Measurements from ENCODE around the gene SERAC1. TPM values are rescaled to one million over a fixed set of nuclear protein-coding genes. Genes with fewer than 3 reads are reported as not detected.

Gene SERAC1
- total RNA-seq, 6 experiments from 2014 or later, result 5.2 to 7.0 (median 6.1) TPM

DNA sequence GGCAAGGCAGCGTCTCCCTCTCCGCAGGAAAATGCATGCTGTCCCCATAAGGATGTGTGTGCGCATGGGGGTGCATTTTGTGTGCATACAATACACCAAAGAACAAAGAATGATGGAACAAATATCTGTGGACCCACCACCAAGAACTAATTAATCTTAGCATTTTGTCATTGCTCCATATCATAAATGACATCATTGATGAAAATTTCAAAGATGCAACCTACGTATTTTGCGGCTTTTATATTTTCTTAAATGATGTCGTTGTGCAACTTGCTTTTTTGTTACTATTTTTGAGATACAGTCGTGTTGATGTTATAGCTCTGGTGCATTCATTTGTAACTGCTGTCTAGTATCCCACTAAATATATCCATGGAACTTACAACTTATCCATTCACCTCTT lies 89.7 kb downstream of the SERAC1 start:
- no peak for DNase-seq
- Mint-ChIP-seq H3K36me3 (ENCODE audit: low read depth) (peaks cover 44% of the 10 kb centered on the region), H3K4me3 (no peak overlapping the region), H3K4me1 (ENCODE audit: low read depth) (peaks cover 5% of the 10 kb centered on the region), H3K9me3 (no peaks in the 10 kb centered on the region), H3K27me3 (ENCODE audit: insufficient read depth) (peaks cover 1% of the 10 kb centered on the region; the same call in 1 of the 2 replicates), H3K27ac (no peak overlapping the region)
- TF ChIP-seq, protein P1, sequence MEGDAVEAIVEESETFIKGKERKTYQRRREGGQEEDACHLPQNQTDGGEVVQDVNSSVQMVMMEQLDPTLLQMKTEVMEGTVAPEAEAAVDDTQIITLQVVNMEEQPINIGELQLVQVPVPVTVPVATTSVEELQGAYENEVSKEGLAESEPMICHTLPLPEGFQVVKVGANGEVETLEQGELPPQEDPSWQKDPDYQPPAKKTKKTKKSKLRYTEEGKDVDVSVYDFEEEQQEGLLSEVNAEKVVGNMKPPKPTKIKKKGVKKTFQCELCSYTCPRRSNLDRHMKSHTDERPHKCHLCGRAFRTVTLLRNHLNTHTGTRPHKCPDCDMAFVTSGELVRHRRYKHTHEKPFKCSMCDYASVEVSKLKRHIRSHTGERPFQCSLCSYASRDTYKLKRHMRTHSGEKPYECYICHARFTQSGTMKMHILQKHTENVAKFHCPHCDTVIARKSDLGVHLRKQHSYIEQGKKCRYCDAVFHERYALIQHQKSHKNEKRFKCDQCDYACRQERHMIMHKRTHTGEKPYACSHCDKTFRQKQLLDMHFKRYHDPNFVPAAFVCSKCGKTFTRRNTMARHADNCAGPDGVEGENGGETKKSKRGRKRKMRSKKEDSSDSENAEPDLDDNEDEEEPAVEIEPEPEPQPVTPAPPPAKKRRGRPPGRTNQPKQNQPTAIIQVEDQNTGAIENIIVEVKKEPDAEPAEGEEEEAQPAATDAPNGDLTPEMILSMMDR (IDR thresholded peaks at IDR 0.05), result no peak

DNA sequence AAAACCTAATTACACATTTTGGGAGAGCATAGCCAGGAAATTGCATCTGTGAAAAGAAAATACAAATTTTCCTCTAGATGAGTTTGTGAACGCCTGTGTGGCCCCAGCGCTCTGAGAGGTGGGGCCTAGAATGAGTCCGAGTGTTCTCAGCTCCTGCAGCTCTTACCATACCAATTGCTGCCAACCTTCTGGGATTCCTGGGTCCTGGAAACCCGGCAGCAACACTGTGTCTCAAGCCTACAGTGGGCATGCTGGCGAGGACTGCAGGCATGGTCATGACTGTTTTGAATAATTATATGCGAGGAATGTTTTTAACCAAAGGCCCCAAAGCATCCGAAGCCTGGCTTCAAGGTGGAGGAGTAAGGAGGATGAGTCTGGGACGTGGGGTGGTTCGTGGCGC lies 90.4 kb downstream of the SERAC1 start:
- no peak overlapping the region for H3K27ac Mint-ChIP-seq
- no peak for DNase-seq
- H3K4me1 Mint-ChIP-seq (ENCODE audit: low read depth), result no peaks in the 10 kb centered on the region
- peaks cover 38% of the 10 kb centered on the region for H3K36me3 Mint-ChIP-seq (ENCODE audit: low read depth)
- no peak overlapping the region for H3K4me3 Mint-ChIP-seq
- no peaks in the 10 kb centered on the region for H3K9me3 Mint-ChIP-seq
- TF ChIP-seq, protein P1 (IDR thresholded peaks at IDR 0.05), result no peak
- no peaks in the 10 kb centered on the region for H3K27me3 Mint-ChIP-seq (ENCODE audit: insufficient read depth)

DNA sequence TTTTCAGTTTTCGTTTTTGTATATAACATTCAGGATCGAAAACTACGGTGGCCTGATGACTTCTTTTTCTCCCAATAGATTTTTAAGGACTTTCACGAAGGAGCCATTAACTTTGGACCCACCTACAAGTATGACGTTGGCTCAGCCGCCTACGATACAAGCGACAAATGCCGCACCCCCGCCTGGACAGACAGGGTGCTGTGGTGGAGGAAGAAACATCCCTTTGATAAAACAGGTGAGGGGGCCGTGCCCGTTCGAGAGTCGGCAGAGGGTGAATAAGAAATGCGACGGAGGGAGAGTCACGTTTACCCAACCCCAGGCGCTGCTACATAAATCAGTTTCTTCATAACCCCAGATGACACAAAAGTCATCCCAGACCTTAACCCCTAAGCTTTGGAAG lies 91.5 kb downstream of the SERAC1 start:
- no peaks in the 10 kb centered on the region for H3K9me3 Mint-ChIP-seq
- H3K36me3 Mint-ChIP-seq (ENCODE audit: low read depth), result peaks cover 36% of the 10 kb centered on the region
- no peak overlapping the region for H3K4me3 Mint-ChIP-seq
- no peaks in the 10 kb centered on the region for H3K27me3 Mint-ChIP-seq (ENCODE audit: insufficient read depth)
- no peak for DNase-seq
- TF ChIP-seq, protein P1 (IDR thresholded peaks at IDR 0.05), result no peak
- H3K27ac Mint-ChIP-seq, result no peak overlapping the region
- H3K4me1 Mint-ChIP-seq (ENCODE audit: low read depth), result peaks cover 10% of the 10 kb centered on the region

DNA sequence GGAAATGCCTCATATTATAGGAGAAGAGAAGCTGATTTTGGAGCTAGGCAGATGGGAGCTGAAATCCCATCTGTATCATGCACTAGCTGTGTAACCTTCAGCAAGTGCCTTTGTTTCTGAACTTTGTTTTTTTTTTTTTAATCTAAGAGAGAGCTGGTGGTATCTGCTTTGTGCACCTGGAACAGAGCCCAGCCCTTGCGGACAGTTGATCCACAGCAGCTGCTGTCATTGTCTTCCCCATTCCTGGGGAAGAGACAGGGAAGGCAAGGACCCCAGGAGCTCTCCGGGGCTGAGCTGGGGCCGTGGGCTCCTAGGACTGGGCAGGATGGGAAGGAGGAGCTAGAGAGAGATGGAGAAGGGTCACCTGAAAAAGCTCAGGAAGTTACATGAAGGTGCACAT lies 94.3 kb downstream of the SERAC1 start:
- Mint-ChIP-seq H3K27ac (no peak overlapping the region; the same call in 1 of the 2 replicates), H3K4me1 (ENCODE audit: low read depth) (peaks cover 34% of the 10 kb centered on the region), H3K9me3 (no peaks in the 10 kb centered on the region), H3K4me3 (no peak overlapping the region), H3K36me3 (ENCODE audit: low read depth) (peaks cover 40% of the 10 kb centered on the region), H3K27me3 (ENCODE audit: insufficient read depth) (no peaks in the 10 kb centered on the region; the same call in 1 of the 2 replicates)
- TF ChIP-seq, protein P1 (IDR thresholded peaks at IDR 0.05), result no peak
- no peak for DNase-seq

DNA sequence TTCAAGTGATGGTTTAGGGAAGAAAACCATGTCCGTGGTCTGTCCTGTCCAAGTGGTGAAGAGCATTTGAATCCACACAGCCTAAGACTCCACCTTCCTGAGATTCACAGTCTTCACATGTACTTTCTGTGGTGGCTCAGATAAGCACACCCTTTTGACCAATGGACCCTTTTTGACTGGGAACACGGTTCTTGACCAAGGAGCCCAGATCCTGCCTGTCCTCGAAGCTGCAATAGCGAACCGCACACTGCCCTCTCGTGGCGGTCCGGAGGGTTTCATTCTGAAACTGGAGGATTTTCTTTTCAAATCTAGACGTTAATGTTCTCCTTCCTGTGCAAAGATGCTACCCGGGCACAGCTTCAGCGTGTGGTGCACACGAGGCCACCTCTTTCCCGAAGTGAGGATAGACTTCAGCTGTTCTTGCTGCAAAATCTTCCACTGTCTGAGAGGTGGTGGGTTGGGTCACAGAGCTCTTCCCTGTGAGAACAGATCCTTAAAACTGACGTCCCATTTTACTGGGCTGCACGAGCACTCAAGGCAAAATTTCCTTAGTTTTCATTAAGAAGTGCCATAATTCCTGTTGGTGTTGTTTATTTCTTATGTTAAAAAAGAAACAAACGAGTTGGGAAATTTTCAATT lies 95.9 kb downstream of the SERAC1 start:
- TF ChIP-seq, protein P1 (IDR thresholded peaks at IDR 0.05), result peak; percentile 97
- Mint-ChIP-seq H3K36me3 (ENCODE audit: low read depth) (peaks cover 42% of the 10 kb centered on the region), H3K27me3 (ENCODE audit: insufficient read depth) (no peaks in the 10 kb centered on the region; the same call in 1 of the 2 replicates), H3K27ac (peak overlapping the region; percentile 65), H3K9me3 (no peaks in the 10 kb centered on the region), H3K4me3 (no peak overlapping the region), H3K4me1 (ENCODE audit: low read depth) (peaks cover 50% of the 10 kb centered on the region)
- DNase-seq, result peak; percentile 72

Data from HFFc6 (cell line).